HG03521 (cell line): Measurements from ENCODE around the gene METTL27.
"Not testable (repeated sequence)": the region's sequence is repeated elsewhere in the genome, so short reads cannot be mapped to it uniquely, and the experiment has no call there.

ENCODE experiments used
- ATAC-seq: cut with Tn5 transposase; IDR thresholded peaks from one replicate; pipeline ENCODE4 v1.9.1; 2021; ENCODE audit warnings: mild to moderate bottlenecking, moderate library complexity; ENCODE audit not compliant: unreplicated experiment

The METTL27 gene

GRCh38 chr7:73839290-73839689, 3.0 kb downstream of the METTL27 start:
- no peak for ATAC-seq

GRCh38 chr7:73838642-73839041, 3.7 kb downstream of the METTL27 start:
- no peak for ATAC-seq

GRCh38 chr7:73837167-73837566, 5.1 kb downstream of the METTL27 start:
- ATAC-seq, result not testable (repeated sequence)

GRCh38 chr7:73834626-73835191, 7.6 kb downstream of the METTL27 start:
- no peak for ATAC-seq

- ATAC-seq, result no peak
These were observed 8.9 kb downstream of the METTL27 start for GRCh38 chr7:73833251-73833919.

GRCh38 chr7:73832806-73833205, 9.5 kb downstream of the METTL27 start:
- ATAC-seq, result no peak

- ATAC-seq, result no peak
These were observed 10.3 kb downstream of the METTL27 start for GRCh38 chr7:73831834-73832651.

GRCh38 chr7:73831584-73831833, 10.8 kb downstream of the METTL27 start:
- no peak for ATAC-seq

- ATAC-seq, result no peak
These were observed 11.4 kb downstream of the METTL27 start, which contains the start of gene CLDN4 for GRCh38 chr7:73830681-73831583. Gene CLDN4, plus strand, starts transcription at chr7:73830996. Its CDS starts 206 bp downstream, at chr7:73831202.

GRCh38 chr7:73829921-73830680, 12.2 kb downstream of the METTL27 start:
- no peak for ATAC-seq

DNA sequence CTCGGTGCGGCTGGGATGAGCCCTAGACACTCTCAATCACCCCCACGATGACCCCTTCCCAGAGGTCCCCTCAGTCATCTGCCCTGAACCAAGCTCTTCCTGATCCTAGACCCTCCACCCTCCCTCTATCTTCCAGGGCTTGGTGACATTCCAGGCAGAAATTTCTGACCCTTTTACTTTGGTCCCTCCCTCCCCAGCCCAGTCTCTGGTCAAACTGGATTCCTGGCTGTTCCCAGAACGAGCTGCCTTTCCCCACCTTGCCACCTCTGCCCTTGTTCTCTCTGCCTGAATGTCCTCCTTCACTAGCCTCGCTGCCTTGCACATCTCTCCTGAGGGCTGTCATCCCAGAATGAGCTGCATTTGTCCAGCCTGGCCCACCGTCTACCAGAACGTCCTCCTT, 12.8 kb downstream of the METTL27 start:
- no peak for ATAC-seq

DNA sequence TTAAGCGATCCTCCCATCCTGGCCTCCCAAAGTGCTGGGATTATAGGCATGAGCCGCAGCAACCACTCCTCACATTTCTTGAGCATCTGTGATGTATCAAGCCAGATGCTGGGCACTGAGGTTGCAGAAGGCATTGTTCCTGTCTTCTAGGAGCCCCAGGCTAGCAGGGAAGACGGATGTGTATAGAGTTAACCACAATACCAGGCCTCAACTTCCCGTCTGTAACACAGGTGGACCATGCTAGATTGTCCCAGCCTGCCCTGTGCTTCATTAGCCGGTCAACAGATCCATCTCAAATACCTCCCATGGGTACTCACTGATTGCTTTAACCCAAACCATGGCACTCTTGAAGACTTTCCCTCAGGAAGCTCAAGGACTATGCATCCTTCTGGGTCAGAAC, 13.3 kb downstream of the METTL27 start:
- ATAC-seq, result no peak

GRCh38 chr7:73828107-73828803, 14.1 kb downstream of the METTL27 start:
- ATAC-seq, result no peak

GRCh38 chr7:73827567-73828106, 14.7 kb downstream of the METTL27 start:
- ATAC-seq, result no peak

GRCh38 chr7:73824986-73825385, 17.3 kb downstream of the METTL27 start:
- ATAC-seq, result no peak

DNA sequence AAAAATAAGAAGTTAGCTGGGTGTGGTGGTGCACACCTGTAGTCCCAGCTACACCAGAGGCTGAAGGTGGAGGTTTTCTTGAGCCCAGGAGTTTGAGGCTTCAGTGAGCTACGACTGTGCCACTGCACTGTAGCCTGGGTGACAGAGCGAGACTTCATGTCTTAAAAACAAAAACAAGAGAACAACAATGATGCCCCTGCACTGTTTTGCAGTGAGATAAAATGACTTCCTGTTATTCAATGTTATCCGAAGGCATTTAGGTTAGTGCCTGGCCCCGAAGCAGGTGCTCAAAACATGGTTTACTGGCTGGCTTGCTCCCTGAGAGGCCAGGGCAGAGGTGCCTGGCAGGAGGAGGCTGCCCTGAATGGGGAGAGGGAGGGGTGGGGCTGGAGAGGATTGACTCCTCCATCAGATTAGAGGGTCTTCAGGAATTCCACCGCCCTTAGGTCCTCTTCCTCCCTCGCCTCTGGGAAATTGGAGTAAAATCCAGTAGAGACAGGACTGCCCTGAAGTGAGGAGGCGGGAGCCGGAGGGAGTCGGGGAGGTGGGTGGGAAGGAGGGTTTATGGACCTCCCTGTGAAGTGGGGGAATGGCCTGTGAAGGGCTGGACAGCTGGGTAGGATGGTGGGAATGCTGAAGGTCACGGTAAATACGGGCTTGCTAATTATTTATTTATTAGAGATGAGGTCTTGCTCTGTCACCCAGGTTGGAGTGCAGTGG, 18.3 kb downstream of the METTL27 start:
- ATAC-seq, result no peak

DNA sequence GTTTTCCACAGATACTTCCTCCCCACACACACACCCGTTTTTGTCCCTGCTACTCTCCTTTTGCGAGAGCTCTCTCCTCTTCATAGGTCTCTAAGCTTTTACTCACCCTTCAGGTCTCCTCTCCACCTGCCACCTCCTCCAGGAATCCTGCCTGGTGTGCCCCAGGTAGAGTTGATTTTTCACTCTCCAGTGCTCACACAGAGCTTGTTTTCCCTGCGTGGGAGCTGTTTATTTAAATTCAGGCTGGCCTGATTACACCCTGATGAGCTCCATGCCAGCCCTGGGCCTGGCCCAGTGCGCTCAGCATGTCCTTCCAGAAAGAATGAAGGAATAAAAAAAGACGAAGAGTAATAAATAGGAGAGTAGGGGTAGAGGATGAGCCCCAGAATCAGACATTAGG, 19.1 kb downstream of the METTL27 start:
- no peak for ATAC-seq

DNA sequence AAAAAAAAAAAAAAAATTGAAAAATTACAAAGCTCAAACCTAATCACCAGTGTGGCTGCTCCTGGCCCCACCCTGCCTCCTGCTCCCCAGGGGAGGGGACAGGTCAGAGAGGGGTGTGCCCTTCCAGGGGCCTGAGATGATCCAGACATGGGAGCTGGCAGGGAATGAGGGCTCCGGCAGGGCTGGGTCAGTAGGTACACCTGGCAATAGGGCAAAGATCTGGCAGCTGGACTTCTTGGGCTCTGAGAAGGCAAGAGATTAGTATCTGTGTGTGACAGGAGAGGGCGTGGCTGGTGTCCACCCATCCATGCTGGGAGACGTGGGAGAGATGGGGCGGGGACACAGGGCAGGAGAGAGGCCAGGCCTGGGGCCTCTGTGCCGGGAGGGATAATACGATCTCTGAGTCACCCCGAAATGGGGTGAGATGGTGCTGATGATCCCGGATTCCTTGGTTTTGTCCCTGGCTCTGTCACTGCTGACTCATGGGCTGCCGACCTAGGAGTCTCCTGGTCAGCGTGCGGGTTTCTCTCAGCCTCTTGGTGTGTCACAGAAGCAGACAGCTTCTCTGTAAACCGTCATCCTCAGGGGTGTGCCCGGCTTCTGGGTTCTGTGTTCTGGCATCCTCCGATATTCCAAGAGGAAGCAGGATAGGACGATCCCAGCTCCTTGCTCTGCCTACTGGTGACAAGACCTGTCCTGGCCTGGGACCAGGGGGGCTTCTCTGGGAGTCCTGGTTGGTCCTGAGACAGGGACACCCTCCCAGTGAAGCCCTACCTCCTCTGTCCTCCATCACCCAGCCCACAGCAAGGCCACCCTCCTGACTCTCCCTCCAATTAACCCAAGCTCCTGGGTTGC, 19.8 kb downstream of the METTL27 start:
- no peak for ATAC-seq
